ENCODE measurements around the gene WDTC1.

GRCh38 chr1:27255136-27255535, 20.7 kb downstream of the WDTC1 start:
- TF ChIP-seq CTCF (IDR thresholded peaks at IDR 0.05 in 4 of 5, conservative IDR thresholded peaks at IDR 0.05 in 1 of 5) (no peak), POLR2A (IDR thresholded peaks at IDR 0.05) (no peak)
